ENCODE results near the gene CES2.
"Not testable (repeated sequence)": the region's sequence is repeated elsewhere in the genome, so short reads cannot be mapped to it uniquely, and the experiment has no call there.

CES2 gene, protein sequence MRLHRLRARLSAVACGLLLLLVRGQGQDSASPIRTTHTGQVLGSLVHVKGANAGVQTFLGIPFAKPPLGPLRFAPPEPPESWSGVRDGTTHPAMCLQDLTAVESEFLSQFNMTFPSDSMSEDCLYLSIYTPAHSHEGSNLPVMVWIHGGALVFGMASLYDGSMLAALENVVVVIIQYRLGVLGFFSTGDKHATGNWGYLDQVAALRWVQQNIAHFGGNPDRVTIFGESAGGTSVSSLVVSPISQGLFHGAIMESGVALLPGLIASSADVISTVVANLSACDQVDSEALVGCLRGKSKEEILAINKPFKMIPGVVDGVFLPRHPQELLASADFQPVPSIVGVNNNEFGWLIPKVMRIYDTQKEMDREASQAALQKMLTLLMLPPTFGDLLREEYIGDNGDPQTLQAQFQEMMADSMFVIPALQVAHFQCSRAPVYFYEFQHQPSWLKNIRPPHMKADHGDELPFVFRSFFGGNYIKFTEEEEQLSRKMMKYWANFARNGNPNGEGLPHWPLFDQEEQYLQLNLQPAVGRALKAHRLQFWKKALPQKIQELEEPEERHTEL

DNA sequence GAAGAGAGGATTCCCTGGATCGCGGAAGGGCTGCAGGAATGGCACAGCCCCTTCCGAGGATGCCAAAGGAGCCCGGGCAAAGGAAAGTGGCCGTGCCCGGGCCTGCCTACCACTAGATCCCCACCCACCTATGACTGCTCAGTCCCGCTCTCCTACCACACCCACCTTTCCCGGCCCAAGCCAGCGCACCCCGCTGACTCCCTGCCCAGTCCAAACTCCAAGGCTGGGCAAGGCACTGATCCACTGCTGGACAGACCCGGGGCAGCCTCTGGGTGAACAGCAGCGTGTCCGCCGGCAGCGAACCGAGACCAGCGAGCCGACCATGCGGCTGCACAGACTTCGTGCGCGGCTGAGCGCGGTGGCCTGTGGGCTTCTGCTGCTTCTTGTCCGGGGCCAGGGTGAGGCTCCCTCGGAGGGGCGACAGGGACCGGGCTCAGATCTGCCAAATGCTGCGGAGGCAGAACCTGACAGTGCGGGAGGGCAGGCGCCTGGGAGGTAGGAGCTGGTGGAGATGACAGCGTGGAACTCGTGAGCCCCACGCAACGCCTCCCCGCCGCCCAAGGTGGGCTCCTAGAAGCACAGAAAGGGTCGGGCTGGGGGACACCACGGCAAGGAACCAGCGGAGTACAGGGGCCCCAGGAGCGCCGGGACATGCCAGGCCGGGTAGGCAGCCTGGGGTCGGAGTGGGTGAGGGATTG, at the start of gene CES2:
Gene CES2, plus strand, starts transcription at position 203 of the 698 bp plus-strand sequence. Its CDS starts 120 bp downstream, at position 323.
- DNase-seq = no peak

DNA sequence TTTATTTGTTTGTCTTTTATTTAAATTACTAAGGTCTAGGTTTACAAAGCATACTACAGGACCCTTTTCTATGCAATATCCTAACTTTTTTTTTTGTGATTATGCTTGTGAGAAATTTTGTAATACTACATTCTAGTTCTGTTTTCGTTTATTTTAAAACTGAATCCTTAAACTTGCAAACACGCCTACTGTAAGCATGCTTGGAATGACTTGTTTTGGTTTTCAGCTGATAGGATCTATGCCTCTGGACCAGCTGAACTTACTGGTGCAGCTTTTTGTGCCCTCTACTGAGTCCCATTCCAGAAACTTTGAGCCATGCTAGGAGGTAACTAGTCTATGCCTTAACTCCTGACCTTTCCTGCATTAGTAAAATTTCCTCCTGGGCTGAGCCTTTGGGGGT, 49.0 kb upstream of the CES2 start:
- DNase-seq = no peak

DNA sequence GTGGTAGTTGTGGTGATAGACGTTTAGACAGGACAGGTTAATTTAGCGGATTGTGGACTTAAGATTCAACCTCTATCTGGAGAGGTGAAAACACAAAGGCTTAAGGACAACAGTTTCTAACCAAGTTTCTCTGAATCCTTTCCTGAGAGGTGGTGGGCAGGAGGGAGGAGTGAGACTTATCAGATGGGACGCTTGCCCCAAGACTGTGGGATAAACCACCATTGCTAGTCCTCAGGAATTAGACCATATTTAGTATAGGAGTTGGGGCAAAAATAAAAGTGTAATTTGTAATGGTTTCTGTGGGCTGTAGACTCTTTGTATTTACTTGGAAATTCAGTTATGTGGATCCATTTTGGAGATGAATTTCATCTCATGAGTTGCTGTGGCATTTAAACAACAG, 48.4 kb upstream of the CES2 start:
- DNase-seq = no peak

DNA sequence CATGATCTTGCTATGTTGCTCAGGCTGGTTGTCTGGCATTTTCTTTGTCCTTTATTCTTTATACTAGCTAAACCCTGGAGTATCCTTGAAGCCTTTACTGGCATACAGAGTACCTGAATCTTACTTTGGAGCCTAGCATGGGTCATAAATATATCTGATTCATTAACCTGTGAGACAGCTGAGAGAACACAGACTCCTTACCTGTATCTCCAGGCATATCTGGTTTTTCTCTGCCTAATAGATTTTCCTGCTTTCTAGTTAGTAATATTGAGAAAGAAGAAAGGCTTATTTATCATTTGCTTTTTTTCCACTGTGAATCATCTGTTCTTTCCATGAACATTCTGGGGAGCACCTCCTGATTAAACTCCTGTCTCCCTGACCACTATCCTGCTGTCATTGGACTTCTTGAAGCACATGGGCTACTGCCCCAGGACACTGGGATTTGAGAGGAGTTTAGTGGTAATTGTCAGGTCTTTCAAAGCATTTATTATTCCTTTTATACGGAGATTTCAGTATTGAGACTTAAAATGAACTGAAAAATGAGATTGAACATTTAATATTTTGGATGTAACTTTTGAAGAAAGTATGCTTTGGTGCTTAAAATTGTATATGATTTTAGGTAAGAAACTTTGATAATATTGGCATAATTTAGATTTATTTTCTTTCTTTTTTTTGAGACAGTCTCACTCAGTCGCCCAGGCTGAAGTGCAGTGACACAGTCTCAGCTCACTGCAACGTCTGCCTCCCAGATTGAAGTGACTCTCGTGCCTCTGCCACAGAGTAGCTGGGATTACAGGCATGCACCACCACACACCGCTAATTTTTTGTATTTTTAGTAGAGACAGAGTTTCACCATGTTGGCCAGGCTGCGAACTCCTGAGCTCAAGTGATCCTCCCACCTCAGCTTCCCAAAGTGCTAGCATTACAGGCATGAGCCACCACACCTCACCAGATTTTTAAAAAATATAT, 46.4 kb upstream of the CES2 start:
- no peak for DNase-seq

DNA sequence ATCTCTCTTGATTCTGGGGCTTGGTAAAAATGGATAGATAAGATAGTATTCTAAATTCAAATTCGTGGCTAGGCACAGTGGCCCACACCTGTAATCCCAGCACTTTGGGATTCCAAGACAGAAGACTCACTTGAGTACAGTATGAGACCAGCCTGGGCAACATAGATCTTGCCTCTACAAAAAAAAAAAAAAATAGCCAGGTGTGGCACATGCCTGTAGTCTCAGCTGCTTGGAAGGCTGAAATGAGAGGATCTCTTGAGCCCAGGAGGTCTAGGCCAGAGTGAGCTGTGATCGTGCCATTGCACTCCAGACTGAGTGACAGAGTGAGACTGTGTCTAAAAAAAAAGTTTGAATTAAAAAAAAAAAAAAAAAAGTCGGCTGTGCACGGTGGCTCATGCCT, 45.7 kb upstream of the CES2 start:
- DNase-seq = no peak

DNA sequence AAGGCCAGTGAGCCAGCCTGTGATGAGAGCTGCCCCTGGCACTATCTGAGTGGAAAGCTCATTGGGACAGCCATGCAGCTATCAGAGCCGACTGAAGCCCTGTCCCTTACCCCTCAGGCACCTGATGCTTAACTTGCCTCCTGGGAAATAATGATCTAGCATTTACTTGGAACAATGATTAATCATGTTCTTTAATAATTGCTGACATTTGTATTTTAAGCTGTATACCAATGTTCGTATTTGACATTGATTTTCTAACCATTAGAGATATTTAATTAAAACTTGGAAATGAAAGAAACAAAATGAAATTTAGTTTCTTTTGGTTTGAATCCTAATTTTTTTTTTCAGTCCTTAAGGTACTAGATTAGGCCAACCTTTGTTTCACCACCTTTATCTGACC, 44.5 kb upstream of the CES2 start:
- no peak for DNase-seq

DNA sequence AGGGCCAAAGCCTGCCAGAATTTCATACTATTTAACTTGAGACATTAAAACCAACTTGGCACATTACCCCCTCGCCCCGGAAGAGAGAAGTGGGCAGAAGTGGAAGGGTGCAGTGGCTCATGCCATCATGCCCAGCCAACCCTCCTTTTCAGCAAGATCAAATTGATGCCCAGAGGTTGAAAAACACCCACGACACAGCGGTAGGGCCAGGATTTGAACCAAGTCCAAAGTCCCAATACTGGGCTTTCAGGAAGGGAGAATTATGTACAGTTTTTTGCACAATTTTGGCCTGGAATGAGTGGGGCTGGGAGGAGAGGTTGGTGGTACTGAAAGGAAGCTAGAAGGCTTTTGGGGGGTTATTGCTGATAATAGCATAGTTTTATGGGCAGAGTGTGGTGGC, 44.0 kb upstream of the CES2 start:
- DNase-seq = no peak

DNA sequence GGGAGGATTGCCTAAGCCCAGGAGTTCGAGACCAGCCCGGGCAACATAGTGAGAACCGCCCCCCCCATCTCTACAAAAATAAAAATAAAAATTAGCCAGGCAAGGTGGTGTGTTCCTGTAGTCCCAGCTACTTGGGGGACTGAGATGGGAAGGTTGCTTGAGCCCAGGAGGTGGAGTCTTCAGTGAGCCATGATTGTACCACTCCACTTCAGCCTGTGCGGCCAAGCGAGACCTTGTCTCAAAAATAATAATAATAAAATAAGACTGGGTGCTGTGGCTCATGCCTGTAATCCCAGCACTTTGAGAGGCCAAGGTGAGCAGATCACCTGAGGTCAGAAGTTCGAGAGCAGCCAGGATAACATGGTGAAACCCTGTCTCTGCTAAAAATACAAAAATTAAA, 43.5 kb upstream of the CES2 start:
- DNase-seq = no peak

DNA sequence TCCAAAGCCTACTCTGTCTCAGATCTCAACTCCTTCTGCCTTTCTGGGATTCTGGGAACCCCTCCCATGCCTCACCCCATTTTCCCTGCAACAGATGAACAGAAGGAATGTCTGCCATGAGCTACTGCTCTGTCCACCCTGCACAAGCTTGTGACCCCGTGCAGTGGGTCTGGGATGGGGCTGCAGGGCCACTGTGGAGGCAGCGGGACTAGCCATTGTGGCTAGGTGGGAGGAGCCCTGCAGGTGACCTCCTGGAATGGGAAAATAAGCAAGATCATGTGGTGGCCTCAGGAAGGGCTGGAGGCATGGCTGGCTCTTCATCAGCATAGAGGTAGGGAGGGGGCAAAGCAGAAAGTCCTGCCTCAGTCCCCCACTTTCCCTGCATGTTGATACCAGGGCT, 41.3 kb upstream of the CES2 start:
- no peak for DNase-seq

DNA sequence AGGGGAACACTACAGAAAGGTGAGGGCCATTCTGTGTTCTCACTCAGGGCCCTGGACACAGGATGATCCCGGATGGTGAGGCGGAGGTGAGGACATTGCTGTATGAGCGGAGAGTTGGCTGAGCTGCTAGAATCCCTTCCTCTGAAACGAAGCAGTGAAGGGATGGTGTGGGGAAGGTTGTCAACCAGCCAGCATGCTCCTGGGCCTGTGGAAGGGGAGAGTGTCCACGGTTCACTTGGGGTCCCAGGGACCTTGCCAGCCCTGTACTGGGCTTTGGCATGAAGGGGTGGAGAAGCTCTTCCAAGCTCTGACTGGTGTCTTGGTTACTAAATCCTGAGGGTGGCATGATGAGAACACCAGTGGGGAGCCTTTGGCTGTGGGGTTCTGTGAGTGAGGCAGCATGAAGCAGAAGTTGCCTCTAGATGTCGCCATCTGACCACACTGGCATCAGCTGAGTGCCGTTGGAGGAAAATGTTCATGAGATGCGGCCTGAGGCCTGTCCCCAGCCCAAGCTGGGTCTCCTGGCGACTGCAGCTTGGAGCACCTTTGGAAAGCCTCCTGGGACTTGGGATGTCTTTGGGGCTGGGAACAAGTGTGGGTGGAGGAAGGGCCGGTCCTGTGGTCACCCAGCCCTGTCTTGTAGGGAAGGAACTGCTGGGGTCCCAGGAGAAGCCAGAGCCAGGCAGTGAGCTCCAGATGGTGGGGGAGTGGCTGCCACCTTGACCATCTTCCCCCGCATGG, 40.2 kb upstream of the CES2 start:
- no peak for DNase-seq

DNA sequence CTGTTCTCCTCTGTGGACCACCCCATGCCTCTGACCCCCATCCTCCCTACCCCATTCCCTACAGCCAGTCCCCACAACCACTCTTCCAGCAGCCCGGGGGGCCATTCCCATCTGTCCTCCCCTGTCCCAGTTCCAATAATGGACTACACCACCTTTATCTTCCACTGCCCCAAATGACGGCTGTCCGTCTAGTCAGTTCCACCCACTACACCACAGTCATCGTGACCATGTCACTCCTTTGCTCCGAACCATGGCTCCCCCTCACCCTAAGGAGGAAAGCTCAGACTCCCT, 39.7 kb upstream of the CES2 start:
- DNase-seq = no peak

DNA sequence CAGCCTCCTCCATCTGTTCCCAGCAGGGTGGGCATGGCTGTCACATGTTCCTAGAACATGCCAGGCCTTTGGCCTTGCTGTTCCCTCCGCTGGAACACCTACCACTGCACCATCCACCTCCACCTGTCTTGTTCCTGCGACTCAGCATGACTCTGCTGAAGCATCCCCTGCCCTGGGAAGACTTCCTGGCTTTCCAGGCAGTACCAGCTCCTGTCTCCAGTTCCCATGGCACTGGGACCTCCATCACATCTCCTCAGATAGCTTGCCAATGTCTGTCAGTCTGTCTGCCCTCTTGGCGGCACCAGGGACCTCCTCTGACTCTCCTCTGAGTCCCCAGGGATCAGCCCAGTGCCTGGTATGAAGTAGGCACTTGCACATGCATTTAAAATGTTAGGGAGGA, 39.3 kb upstream of the CES2 start:
- DNase-seq = no peak

DNA sequence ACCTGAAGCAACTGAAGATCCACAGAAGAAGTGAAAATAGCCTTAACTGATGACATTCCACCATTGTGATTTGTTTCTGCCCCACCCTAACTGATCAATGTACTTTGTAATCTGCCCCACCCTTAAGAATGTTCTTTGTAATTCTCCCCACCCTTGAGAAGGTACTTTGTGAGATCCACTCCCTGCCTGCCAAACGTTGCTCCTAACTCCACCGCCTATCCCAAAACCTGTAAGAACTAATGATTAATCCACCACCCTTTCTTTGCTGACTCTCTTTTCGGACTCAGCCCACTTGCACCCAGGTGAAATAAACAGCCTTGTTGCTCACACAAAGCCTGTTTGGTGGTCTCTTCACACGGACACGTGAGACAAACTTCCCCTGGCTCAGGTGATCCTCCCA, 38.6 kb upstream of the CES2 start:
- DNase-seq = not testable (repeated sequence)

DNA sequence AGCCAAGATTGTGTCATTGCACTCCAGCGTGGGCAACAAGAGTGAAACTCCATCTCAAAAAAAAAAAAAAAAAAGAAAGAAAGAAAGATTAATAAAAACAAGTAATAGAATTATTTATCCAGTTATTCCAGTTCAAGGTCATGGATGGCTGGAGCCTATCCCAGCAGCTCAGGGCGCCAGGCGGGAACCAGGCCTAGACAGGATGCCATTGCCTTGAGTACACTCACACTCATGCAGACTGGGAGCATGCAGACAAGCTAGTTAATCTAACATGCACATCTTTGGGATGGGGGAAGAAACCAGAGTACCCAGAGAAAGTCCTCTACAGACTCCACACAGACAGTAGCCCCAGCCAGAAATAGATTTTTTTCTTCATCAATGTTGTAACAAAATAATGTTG, 37.1 kb upstream of the CES2 start:
- no peak for DNase-seq

DNA sequence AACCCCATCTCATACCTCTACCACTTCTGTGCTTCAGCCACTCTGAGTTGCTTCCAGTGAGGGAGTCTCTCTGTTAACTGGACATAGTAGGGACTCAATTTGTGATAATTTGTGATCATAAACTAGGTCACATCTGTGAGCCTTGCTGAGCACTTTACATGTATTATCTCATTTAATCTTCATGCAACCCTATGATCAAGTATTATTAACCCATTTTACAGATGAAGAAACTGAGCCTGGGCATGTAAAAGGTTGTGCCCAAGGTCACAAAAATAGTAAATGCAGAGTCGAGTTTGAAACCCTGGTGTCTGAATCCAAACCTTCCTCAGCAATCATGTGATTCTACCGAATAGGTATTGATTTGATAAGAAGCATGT, 36.4 kb upstream of the CES2 start:
- DNase-seq = no peak

DNA sequence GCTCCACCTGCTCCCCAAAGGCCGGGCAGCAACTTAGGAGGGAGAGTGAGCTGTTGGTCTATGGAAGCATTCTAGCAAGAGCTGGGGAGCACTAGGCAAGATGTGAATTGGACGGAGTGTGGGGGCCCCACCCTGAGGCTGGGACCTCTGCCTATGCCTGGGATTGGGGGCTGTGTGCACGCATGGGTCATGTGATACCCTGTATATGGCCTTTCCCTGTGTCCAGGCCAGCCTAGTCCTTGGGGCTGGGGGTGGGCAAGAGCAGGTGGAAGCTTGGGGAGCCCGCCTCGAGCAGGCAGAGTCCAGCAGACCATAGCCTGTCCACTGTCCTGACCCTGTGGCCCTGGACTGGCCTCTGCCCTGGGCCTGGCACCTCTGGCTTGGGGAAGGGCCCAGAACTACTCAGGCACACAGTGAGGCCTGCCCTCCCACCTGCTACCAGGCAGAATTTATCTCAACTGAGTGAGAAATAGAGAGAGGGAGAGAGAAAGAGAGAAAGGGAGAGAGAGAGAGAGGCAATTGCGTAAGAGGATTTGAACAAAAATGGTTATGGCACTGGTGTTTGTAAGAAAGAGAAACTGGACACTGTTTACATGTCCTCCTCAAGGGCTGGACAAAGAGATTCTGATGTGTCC, 35.9 kb upstream of the CES2 start:
- DNase-seq = no peak

DNA sequence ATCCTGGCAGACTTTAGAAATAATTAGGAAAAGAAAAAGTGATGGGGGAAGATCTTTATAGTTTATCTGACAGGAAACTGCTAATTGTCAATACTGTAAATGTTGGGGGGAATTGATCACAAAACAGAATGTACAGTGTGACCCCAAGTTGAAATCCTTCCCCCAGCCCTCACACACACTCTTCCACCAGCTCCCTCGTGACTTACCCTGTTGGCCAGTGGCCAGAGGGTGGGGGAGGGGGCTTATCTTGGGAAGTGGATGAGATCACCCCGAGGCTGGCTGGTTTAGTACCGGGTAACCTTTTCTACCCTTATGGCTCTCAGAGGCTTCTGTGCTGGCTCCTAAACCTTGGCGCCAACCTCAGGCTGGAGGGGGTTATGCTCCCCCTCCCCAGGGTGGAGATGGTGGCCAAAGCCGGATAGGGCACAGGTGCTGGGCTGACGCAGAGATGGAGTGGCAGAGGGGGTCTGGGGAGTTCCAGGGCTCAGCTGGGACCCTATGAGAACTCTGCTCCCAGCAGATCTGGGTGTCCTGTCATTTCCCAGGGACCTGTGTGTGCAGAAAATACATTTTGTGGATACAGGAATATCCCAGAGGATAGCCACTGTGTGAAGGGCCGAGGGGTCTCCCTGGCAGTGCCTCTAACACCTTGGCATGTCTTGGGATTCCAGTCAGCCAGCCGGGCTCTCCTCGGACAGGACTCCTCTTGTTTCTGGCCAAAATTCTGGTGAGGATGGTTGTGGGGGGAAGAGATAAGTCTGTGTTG, 35.2 kb upstream of the CES2 start:
- DNase-seq = peak; percentile 62

DNA sequence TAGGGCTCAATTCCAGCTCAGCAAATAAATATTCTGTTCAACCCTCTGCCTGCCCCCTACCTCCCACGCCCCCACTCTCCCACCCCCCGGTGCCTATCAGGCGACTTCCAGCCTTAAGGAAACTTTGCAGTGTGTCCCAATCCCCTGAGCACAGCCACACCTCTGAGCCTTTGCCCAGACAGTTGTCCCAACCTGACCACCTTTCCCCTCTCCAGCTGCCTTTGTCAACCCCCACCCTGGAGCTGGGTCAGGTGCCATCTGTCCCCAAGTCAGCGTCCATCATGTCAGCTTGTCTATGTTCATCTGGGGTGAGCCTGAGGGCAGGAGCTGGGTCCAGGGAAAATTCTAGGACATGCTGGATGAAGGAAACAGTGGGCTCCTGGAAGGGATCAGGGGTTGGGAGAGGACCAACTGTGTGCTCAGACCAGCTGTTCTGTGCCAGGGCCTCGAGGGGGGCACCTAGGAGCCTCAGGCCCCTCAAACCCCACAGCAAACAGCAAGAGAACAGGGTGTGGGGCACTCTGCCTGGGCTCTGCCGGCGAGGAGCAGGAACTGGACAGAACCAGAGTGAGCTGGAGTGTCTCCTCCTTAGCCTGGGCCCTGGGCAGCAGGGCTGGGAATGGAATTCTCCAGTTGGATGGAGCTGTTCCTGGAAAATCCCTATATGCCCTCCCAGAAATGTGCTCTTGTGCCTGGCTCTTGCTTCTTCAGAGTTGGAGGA, 34.4 kb upstream of the CES2 start:
- DNase-seq = peak; percentile 41

DNA sequence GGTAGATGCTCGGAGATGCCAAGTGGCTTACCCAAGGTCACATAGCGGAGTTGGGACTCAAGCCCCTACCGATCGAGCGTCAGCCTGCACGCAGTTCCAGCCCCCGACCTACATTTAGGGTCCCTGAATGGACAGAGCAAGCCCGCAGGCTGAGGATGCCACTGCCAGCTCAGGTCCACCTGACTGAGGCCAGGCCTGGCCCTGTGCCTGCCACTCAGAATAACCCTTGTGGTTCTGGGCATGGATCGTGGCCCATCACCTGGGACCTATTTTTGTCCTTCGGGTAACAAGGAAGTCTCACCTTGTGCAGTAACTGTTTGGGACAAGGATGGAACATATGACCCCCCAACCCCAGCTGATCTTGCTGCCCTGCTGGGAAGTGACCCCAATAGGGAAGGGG, 33.7 kb upstream of the CES2 start:
- DNase-seq = no peak
